CD4-positive, alpha-beta T cell (primary cell): ENCODE data around the gene AGBL1. TPM values are rescaled to one million over a fixed set of nuclear protein-coding genes. Genes with fewer than 3 reads are reported as not detected.

Experiments used
- ATAC-seq: fragments of 200-7000 bp; cut with Tn5 transposase; one replicate; pipeline ENCODE4 v1.10.0; 2022; ENCODE audit warnings: mild to moderate bottlenecking; ENCODE audit not compliant: poor library complexity
- CTCF ChIA-PET: fragments of 350-600 bp; sonication (Branson Sonifier 250); formaldehyde crosslinking; loops from one replicate; lab custom pipeline; 2021; ENCODE audit warnings: antibody characterized with exemption, inconsistent platforms; lab: Charles Lee
- POLR2A ChIA-PET: fragments of 350-600 bp; sonication (Branson Sonifier 250); formaldehyde crosslinking; loops from one replicate; lab custom pipeline; 2021; ENCODE audit warnings: antibody characterized with exemption, inconsistent platforms; lab: Charles Lee
- DNase-seq, 14 experiments: peaks; one replicate each; pipeline ENCODE4 v3.0.0-alpha.2; 2013 to 2020; ENCODE audit warnings: mixed read lengths in 2 of 14
- H3K27ac ChIP-seq, 2 donors: one replicate each; pipeline versions ENCODE4 v1.5.1 to v1.7.0; 2013; ENCODE audit warnings: low read length in 2 of 2, low read depth in 1 of 2, mild to moderate bottlenecking in 1 of 2
- H3K27me3 ChIP-seq, 2 experiments: 1 replicate in 1 of 2; 2 replicates in 1 of 2; pipeline versions ENCODE4 v1.6.1 to v1.7.0; 2013; ENCODE audit warnings: low read length in 2 of 2, control low read depth in 1 of 2, mild to moderate bottlenecking in 1 of 2, moderate library complexity in 1 of 2; ENCODE audit not compliant: insufficient read depth in 2 of 2, control insufficient read depth in 1 of 2
- H3K36me3 ChIP-seq: one replicate; pipeline ENCODE4 v1.6.1; 2013; ENCODE audit warnings: low read length, control low read depth; ENCODE audit not compliant: insufficient read depth
- H3K4me1 ChIP-seq: one replicate; pipeline ENCODE4 v1.6.1; 2013; ENCODE audit warnings: low read length, control low read depth; ENCODE audit not compliant: insufficient read depth
- H3K4me3 ChIP-seq: one replicate; pipeline ENCODE4 v1.5.1; 2013; ENCODE audit warnings: mild to moderate bottlenecking, low read length, moderate library complexity
- H3K9me3 ChIP-seq, 2 experiments: 1 replicate in 1 of 2; 2 replicates in 1 of 2; pipeline versions ENCODE4 v1.6.1 to v1.7.0; 2013; ENCODE audit warnings: low read length in 2 of 2, mild to moderate bottlenecking in 2 of 2, control low read depth in 1 of 2, moderate library complexity in 1 of 2; ENCODE audit not compliant: control insufficient read depth in 1 of 2, insufficient read depth in 1 of 2
- H3K27ac Mint-ChIP-seq: one replicate; pipeline ENCODE4 v1.8.0; 2020; ENCODE audit warnings: mixed read lengths
- H3K27me3 Mint-ChIP-seq: one replicate; pipeline ENCODE4 v1.8.0; 2021; ENCODE audit warnings: mixed read lengths
- H3K36me3 Mint-ChIP-seq: one replicate; pipeline ENCODE4 v1.8.0; 2021; ENCODE audit warnings: low read depth, mixed read lengths
- H3K4me1 Mint-ChIP-seq: one replicate; pipeline ENCODE4 v1.8.0; 2021; ENCODE audit warnings: low read depth, mixed read lengths
- H3K4me3 Mint-ChIP-seq: one replicate; pipeline ENCODE4 v1.8.0; 2020; ENCODE audit warnings: mild to moderate bottlenecking, mixed read lengths
- H3K9me3 Mint-ChIP-seq: one replicate; pipeline ENCODE4 v1.8.0; 2020; ENCODE audit warnings: mixed read lengths
- intact Hi-C, 2 experiments: fragments of 100-400 bp; cut with DNase I in 1 of 2; cut with micrococcal nuclease in 1 of 2; formaldehyde crosslinking; loops; one replicate each; pipeline versions ENCODE4 v1.15.1 to v1.9.0; 2023 to 2025; cut with DNase I, micrococcal nuclease
- total RNA-seq, 174 experiments: library from RNA in 2 of 174; stranded (reverse) in 2 of 174; gene quantifications; one replicate each; pipeline ENCODE4 v1.2.3 and lab custom pipeline; 2021 to 2026
- TF ChIP-seq, protein P1 (sequence below): fragments of 200-600 bp; IDR thresholded peaks from one replicate; pipeline ENCODE4 v1.8.0; 2022; ENCODE audit warnings: antibody characterized with exemption, mild to moderate bottlenecking

AGBL1 gene
- total RNA-seq, 2 experiments from 2014 or later, result not detected

DNA sequence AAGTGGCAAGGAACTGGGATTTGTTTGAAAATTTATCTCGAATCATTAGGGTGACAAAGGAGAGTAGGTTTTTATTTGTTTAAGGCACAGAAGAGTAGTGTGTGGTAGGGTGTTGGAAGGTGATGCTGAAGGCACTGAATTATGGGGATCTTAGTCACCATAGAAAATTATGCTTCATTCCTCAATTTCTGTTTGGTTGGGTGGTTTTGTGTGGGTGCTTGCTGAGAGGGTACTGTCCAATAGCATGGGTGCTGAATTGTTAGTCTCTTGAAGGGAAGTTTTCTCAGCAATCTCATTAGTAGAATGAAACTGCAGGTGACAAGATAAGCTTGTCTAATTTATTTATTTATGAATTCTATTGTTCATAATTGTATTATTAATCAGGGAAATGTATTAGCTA is 610.9 kb downstream of the AGBL1 start:
- Mint-ChIP-seq H3K36me3 (no peaks in the 10 kb centered on the region), H3K27ac (no peak overlapping the region), H3K27me3 (peaks cover 6% of the 10 kb centered on the region), H3K9me3 (no peaks in the 10 kb centered on the region), H3K4me1 (no peaks in the 10 kb centered on the region), H3K4me3 (no peak overlapping the region)
- DNase-seq (peak in 1 of 14 experiments; percentile 2), ATAC-seq (no peak)
- no peaks in the 10 kb centered on the region for H3K36me3 ChIP-seq
- H3K4me3 ChIP-seq, result no peak overlapping the region
- H3K27ac ChIP-seq, result no peak overlapping the region
- ChIA-PET POLR2A (no interaction called here), CTCF (no interaction called here)
- H3K9me3 ChIP-seq, result no peaks in the 10 kb centered on the region
- intact Hi-C loops, result no loop called here
- H3K27me3 ChIP-seq, result no peaks in the 10 kb centered on the region
- H3K4me1 ChIP-seq, result no peaks in the 10 kb centered on the region
- TF ChIP-seq, protein P1, sequence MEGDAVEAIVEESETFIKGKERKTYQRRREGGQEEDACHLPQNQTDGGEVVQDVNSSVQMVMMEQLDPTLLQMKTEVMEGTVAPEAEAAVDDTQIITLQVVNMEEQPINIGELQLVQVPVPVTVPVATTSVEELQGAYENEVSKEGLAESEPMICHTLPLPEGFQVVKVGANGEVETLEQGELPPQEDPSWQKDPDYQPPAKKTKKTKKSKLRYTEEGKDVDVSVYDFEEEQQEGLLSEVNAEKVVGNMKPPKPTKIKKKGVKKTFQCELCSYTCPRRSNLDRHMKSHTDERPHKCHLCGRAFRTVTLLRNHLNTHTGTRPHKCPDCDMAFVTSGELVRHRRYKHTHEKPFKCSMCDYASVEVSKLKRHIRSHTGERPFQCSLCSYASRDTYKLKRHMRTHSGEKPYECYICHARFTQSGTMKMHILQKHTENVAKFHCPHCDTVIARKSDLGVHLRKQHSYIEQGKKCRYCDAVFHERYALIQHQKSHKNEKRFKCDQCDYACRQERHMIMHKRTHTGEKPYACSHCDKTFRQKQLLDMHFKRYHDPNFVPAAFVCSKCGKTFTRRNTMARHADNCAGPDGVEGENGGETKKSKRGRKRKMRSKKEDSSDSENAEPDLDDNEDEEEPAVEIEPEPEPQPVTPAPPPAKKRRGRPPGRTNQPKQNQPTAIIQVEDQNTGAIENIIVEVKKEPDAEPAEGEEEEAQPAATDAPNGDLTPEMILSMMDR, result no peak

DNA sequence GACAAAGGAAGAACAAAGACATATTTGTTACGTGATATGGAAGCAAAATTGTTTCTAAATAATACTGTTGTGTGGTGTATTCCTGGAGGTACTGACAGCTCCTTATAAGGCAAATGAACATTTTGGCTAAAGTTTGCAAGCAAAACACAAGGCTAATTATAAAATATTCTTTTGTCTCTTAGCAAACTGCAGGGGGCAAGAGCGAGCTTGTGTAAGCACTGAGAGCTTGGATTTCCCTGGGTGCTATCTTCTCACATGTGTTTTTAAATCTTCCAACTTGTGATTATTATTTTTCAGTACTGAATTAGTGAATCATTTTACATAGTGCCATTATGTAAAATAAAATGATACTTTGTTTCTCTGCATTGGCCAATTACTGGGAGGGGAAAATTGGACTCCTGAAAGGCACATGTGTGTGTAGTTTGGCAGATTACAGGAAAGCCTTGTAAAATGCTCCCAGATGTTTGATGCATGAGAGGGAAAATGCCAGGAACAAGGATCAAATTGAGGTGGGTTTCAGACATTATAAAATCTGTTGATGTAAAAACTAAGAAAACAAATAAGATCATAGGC is 611.5 kb downstream of the AGBL1 start:
- H3K27me3 ChIP-seq, result no peaks in the 10 kb centered on the region
- no peaks in the 10 kb centered on the region for H3K4me1 ChIP-seq
- TF ChIP-seq, protein P1, result no peak
- Mint-ChIP-seq H3K4me3 (no peak overlapping the region), H3K9me3 (peaks cover 2% of the 10 kb centered on the region), H3K4me1 (no peaks in the 10 kb centered on the region), H3K27ac (no peak overlapping the region), H3K36me3 (no peaks in the 10 kb centered on the region), H3K27me3 (peaks cover 6% of the 10 kb centered on the region)
- H3K4me3 ChIP-seq, result no peak overlapping the region
- ChIA-PET POLR2A (no interaction called here), CTCF (no interaction called here)
- no peaks in the 10 kb centered on the region for H3K9me3 ChIP-seq
- ATAC-seq (no peak), DNase-seq (no peak)
- intact Hi-C loops, result no loop called here
- no peak overlapping the region for H3K27ac ChIP-seq
- H3K36me3 ChIP-seq, result no peaks in the 10 kb centered on the region

DNA sequence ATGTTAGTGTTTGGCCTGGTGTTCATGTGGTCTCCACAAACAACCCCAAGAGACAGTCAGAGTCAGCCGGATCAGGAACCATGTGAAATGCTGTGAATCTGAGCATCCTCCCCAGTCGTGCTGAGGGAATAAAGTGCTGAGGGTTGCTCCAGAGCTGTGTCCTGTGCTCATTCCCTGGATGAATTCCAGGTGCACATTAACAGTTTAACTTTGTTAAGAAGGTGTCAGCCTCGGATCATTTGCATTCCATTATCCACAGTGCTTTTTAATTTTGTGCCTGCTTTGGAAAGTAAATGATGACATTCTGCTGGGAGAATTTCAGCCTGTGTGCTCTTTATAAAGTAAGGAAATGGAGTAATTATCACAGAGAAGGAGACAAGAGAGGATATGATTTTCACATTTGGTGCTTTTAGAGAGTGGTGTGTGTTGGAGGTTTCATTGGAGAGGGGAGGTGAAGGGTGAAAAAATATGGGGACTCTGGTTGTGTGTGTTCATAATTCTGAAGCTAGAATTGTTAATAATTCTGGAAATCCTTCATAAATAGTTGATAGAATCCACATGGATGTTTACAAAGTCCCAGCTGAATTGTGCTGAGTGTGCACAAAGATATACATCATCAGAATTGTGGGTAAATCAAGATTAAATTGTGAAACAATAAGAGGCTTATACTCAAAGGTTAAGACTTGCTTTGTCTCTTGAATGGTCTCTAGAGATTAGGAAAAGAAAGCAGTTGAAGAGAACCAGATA is 621.4 kb downstream of the AGBL1 start:
- Mint-ChIP-seq H3K36me3 (no peaks in the 10 kb centered on the region), H3K9me3 (peaks cover 13% of the 10 kb centered on the region), H3K4me1 (no peaks in the 10 kb centered on the region), H3K27me3 (peaks cover 18% of the 10 kb centered on the region), H3K4me3 (no peak overlapping the region), H3K27ac (no peak overlapping the region)
- no peak overlapping the region for H3K4me3 ChIP-seq
- DNase-seq, result no peak
- H3K36me3 ChIP-seq, result no peaks in the 10 kb centered on the region
- TF ChIP-seq, protein P1, result no peak
- intact Hi-C loops, result no loop called here
- ChIA-PET CTCF (no interaction called here), POLR2A (no interaction called here)
- H3K27me3 ChIP-seq, result no peaks in the 10 kb centered on the region
- H3K9me3 ChIP-seq, result no peaks in the 10 kb centered on the region
- no peak for ATAC-seq
- no peak overlapping the region for H3K27ac ChIP-seq
- H3K4me1 ChIP-seq, result no peaks in the 10 kb centered on the region
